ENCODE data around the gene C15orf39. TPM values are rescaled to one million over a fixed set of nuclear protein-coding genes. Genes with fewer than 3 reads are reported as not detected.
"Not testable (repeated sequence)": the region's sequence is repeated elsewhere in the genome, so short reads cannot be mapped to it uniquely, and the experiment has no call there.

Gene C15orf39
- total RNA-seq, 1 donor from 2014 or later: 62.2 TPM

- H3K36me3 Mint-ChIP-seq: peaks cover 4% of the 10 kb centered on the region
- peaks cover 8% of the 10 kb centered on the region for H3K4me1 Mint-ChIP-seq
- no peak for TF ChIP-seq CTCF (IDR thresholded peaks at IDR 0.05; ENCODE audit: unreplicated experiment)
- DNase-seq (ENCODE audit: low spot score in 2 of 2, unreplicated experiment in 2 of 2): no peak
- H3K27ac Mint-ChIP-seq: no peak overlapping the region
- no peaks in the 10 kb centered on the region for H3K27me3 Mint-ChIP-seq (ENCODE audit: low read depth)
- H3K4me3 Mint-ChIP-seq: no peak overlapping the region
- no peaks in the 10 kb centered on the region for H3K9me3 Mint-ChIP-seq
These were observed 11.6 kb downstream of the C15orf39 start for GRCh38 chr15:75213212-75213767.

DNA sequence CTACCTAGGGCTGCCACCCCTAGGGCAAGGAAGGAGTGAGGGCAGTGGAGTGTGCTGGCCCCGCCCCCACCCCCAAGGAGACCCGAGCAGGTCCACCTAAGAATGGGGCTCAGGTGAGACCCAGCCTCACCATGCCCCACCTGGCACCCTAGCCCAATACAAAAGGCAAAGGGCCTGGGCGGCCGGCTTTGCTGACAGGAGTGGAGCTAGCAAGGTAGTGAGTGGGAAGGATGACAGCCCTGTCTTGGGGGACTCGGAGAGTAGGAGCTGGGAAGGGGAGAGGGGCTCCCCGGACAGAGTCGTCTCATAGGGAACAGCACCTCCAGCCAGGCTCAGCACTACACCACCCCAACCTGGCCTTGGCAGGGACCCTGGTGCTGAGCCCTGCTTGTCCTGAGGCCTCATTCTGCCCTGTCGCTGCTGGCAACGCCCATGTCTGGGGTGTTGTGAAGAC lies 12.1 kb downstream of the C15orf39 start:
- DNase-seq (ENCODE audit: low spot score in 2 of 2, unreplicated experiment in 2 of 2): no peak

GRCh38 chr15:75214293-75215096 lies 12.8 kb downstream of the C15orf39 start:
- H3K27ac Mint-ChIP-seq: no peak overlapping the region
- no peak for TF ChIP-seq CTCF (IDR thresholded peaks at IDR 0.05; ENCODE audit: unreplicated experiment)
- DNase-seq (ENCODE audit: low spot score in 2 of 2, unreplicated experiment in 2 of 2): no peak
- no peak overlapping the region for H3K4me3 Mint-ChIP-seq
- H3K9me3 Mint-ChIP-seq: no peaks in the 10 kb centered on the region
- H3K4me1 Mint-ChIP-seq: peaks cover 8% of the 10 kb centered on the region
- H3K27me3 Mint-ChIP-seq (ENCODE audit: low read depth): no peaks in the 10 kb centered on the region
- H3K36me3 Mint-ChIP-seq: no peaks in the 10 kb centered on the region

More for the DNA sequence above, 12.1 kb downstream of the C15orf39 start:
- peaks cover 9% of the 10 kb centered on the region for H3K4me1 Mint-ChIP-seq
- no peak overlapping the region for H3K27ac Mint-ChIP-seq
- peaks cover 4% of the 10 kb centered on the region for H3K36me3 Mint-ChIP-seq
- no peak for TF ChIP-seq CTCF (IDR thresholded peaks at IDR 0.05; ENCODE audit: unreplicated experiment)
- H3K9me3 Mint-ChIP-seq: no peaks in the 10 kb centered on the region
- no peaks in the 10 kb centered on the region for H3K27me3 Mint-ChIP-seq (ENCODE audit: low read depth)
- no peak overlapping the region for H3K4me3 Mint-ChIP-seq

DNA sequence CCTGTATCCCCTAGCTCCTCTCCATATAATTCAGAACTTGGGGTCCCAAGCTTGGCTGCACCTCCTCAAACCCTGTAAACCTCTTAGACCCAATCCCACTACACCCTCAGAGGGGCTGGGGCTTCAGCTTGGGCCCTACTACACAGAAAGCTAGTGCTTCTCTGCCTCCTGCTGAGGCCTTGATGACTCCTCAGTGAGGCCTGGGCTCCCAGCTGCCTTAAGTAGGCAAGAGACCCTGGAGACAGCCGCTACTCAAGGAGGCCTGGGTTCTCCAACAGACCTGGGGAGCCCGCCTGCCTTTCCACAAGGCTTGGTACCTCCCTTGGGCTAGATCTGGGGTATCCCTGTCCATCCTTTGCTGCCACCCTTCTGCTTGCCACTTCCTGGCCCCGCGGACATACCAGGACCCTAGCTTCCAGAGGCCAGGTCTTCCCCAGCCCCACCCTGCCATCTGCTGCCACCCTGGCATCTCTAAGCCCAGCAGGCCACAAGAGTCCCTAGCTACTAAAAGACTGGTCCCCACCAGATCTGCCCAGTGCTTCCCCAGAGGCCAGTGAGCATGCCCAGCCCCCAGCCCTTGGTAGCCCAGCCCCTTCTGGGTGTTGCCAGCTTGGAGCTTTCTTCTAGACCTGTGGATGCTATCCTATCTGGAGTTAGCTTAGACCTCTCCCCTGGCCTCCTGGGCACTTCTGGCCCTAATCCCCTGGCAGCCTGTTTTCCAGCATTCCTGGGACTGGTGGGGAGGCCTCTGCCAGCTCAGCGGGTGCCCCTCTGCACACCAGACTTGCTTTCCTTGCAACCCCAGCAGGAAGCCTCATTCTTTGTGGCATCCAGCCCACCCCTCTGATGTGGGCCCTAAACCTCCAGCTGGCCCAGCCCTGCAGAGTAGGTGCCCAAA lies 13.7 kb downstream of the C15orf39 start:
- no peak for TF ChIP-seq CTCF (IDR thresholded peaks at IDR 0.05; ENCODE audit: unreplicated experiment)
- H3K4me1 Mint-ChIP-seq: peaks cover 7% of the 10 kb centered on the region
- H3K4me3 Mint-ChIP-seq: no peak overlapping the region
- no peaks in the 10 kb centered on the region for H3K9me3 Mint-ChIP-seq
- no peak for DNase-seq (ENCODE audit: low spot score in 2 of 2, unreplicated experiment in 2 of 2)
- H3K27ac Mint-ChIP-seq: no peak overlapping the region
- H3K27me3 Mint-ChIP-seq (ENCODE audit: low read depth): no peaks in the 10 kb centered on the region
- H3K36me3 Mint-ChIP-seq: no peaks in the 10 kb centered on the region

DNA sequence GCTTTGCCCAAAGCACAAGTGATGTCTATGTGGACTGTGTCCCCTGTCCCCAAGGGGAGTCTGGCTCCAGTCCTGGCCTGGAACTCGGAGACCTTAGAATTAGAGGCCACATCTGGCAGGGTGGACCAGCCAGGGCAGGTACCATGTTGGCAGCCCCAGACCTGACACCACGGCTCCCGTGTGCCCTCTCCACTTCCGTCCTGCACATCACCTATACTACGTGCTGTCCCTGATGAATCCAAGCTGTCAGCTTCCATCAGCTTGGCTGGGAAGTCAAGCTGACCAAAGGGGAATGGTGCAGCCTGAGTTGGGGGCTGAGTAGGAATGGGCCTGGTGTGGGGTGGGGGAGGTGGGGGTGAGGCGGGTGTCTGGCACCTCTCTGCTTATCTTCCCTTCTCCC lies 15.3 kb downstream of the C15orf39 start:
- Mint-ChIP-seq H3K27ac (no peak overlapping the region), H3K9me3 (no peaks in the 10 kb centered on the region), H3K4me1 (peaks cover 7% of the 10 kb centered on the region), H3K27me3 (ENCODE audit: low read depth) (no peaks in the 10 kb centered on the region), H3K4me3 (no peak overlapping the region), H3K36me3 (no peaks in the 10 kb centered on the region)
- no peak for DNase-seq (ENCODE audit: low spot score in 2 of 2, unreplicated experiment in 2 of 2)
- no peak for TF ChIP-seq CTCF (IDR thresholded peaks at IDR 0.05; ENCODE audit: unreplicated experiment)

- H3K9me3 Mint-ChIP-seq; H3K36me3 Mint-ChIP-seq; H3K4me3 Mint-ChIP-seq; H3K4me1 Mint-ChIP-seq; DNase-seq (ENCODE audit: low spot score in 2 of 2, unreplicated experiment in 2 of 2); H3K27ac Mint-ChIP-seq; H3K27me3 Mint-ChIP-seq (ENCODE audit: low read depth): not testable (repeated sequence)
These were observed 15.9 kb downstream of the C15orf39 start for GRCh38 chr15:75217574-75217973.

DNA sequence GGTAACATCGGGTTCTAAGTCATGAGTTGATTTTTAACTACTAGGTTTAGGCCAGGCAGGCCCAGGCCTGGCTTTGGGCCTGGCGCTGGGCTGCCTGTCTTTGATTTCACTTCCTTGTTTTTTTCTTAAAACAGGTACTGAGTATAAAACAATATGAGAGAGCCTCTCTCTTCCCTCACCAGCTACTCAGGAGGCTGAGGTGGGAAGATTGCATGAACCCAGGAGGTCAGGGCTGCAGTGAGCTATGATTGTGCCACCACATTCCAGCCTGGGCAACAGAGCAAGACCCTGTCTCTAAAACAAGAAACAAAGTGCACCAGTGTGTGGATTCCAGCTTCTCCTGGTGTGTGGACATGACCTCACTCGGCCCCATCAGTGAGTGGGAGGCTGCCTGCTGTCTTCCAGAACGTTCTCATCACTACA lies 17.8 kb downstream of the C15orf39 start:
- not testable (repeated sequence) for H3K4me1 Mint-ChIP-seq; H3K27ac Mint-ChIP-seq; H3K4me3 Mint-ChIP-seq; DNase-seq (ENCODE audit: low spot score in 2 of 2, unreplicated experiment in 2 of 2); H3K9me3 Mint-ChIP-seq; H3K36me3 Mint-ChIP-seq; H3K27me3 Mint-ChIP-seq (ENCODE audit: low read depth)
